IMR-90 (cell line): Measurements from ENCODE around the gene CDT1. TPM values are rescaled to one million over a fixed set of nuclear protein-coding genes. Genes with fewer than 3 reads are reported as not detected.

ENCODE experiments used
- ATAC-seq: fragments of 200-7000 bp; cut with Tn5 transposase; 2 replicates; pipeline ENCODE4 v1.9.1; 2020; ENCODE audit warnings: low read depth, mild to moderate bottlenecking, moderate library complexity
- BruUV-seq: library from RNA; stranded (reverse); fragments of 400-500 nt; replicated peaks from 2 replicates; lab custom pipeline; 2021; lab: Mats Ljungman, UMichigan
- CTCF ChIA-PET: fragments of 300-600 bp; formaldehyde crosslinking; extraction: SDS; loops from one replicate; lab custom pipeline; 2021; ENCODE audit warnings: antibody characterized with exemption; lab: Yijun Ruan, JAX
- POLR2A ChIA-PET: fragments of 300-600 bp; sonication (Branson Sonifier 250); formaldehyde crosslinking; loops from one replicate; lab custom pipeline; 2022; ENCODE audit warnings: antibody characterized with exemption; ENCODE audit not compliant: unreplicated experiment; lab: Charles Lee
- DNase-seq: peaks from one replicate; pipeline ENCODE4 v3.0.0; 2013
- H2AFZ ChIP-seq: replicated peaks from 2 replicates; pipeline ENCODE3; 2013; ENCODE audit warnings: low read length, mild to moderate bottlenecking; ENCODE audit not compliant: poor library complexity
- H2AK5ac ChIP-seq: 2 replicates; pipeline ENCODE4 v1.6.1; 2013; ENCODE audit warnings: low read depth, low read length, inconsistent platforms
- H2AK9ac ChIP-seq: replicated peaks from 2 replicates; pipeline ENCODE3; 2013; ENCODE audit warnings: mild to moderate bottlenecking, low read depth, low read length, moderate library complexity; ENCODE audit not compliant: poor library complexity
- H2BK120ac ChIP-seq: 2 replicates; pipeline ENCODE4 v1.6.1; 2013; ENCODE audit warnings: low read depth, low read length, inconsistent platforms
- H2BK15ac ChIP-seq: 3 replicates; pipeline ENCODE4 v1.6.1; 2013; ENCODE audit warnings: low read depth, low read length, inconsistent platforms
- H2BK20ac ChIP-seq: 2 replicates; pipeline ENCODE4 v1.6.1; 2013; ENCODE audit warnings: low read depth, mild to moderate bottlenecking, inconsistent platforms, low read length, moderate library complexity
- H2BK5ac ChIP-seq: 2 replicates; pipeline ENCODE4 v1.6.1; 2013; ENCODE audit warnings: mild to moderate bottlenecking, low read depth, low read length, inconsistent platforms; ENCODE audit not compliant: poor library complexity, severe bottlenecking
- H3K14ac ChIP-seq: replicated peaks from 2 replicates; pipeline ENCODE4 v1.6.1; 2013; ENCODE audit warnings: low read depth, low read length, inconsistent platforms
- H3K18ac ChIP-seq: 2 replicates; pipeline ENCODE4 v1.6.1; 2013; ENCODE audit warnings: low read depth, low read length, control low read depth
- H3K23ac ChIP-seq: 2 replicates; pipeline ENCODE4 v1.6.1; 2013; ENCODE audit warnings: low read depth, low read length, inconsistent platforms
- H3K27ac ChIP-seq: 2 replicates; pipeline ENCODE4 v1.5.1; 2013; ENCODE audit warnings: mild to moderate bottlenecking, control low read depth, low read length; ENCODE audit not compliant: insufficient read depth
- H3K27me3 ChIP-seq: 2 replicates; pipeline ENCODE4 v1.6.1; 2013; ENCODE audit warnings: low read length; ENCODE audit not compliant: control insufficient read depth, insufficient read depth
- H3K36me3 ChIP-seq: 2 replicates; pipeline ENCODE4 v1.6.1; 2013; ENCODE audit warnings: low read length, mixed read lengths; ENCODE audit not compliant: control insufficient read depth, insufficient read depth
- H3K4ac ChIP-seq: 2 replicates; pipeline ENCODE4 v1.6.1; 2013; ENCODE audit warnings: low read depth, low read length, inconsistent platforms
- H3K4me1 ChIP-seq: 2 replicates; pipeline ENCODE4 v1.6.1; 2013; ENCODE audit warnings: low read length, mixed read lengths; ENCODE audit not compliant: control insufficient read depth, insufficient read depth
- H3K4me2 ChIP-seq: 2 replicates; pipeline ENCODE4 v1.6.1; 2013; ENCODE audit warnings: low read depth, mild to moderate bottlenecking, control low read depth, low read length, moderate library complexity
- H3K4me3 ChIP-seq: 2 replicates; pipeline ENCODE4 v1.5.1; 2013; ENCODE audit warnings: low read depth, mild to moderate bottlenecking, control low read depth, low read length, moderate library complexity; ENCODE audit not compliant: insufficient read depth
- H3K56ac ChIP-seq: 2 replicates; pipeline ENCODE4 v1.6.1; 2013; ENCODE audit warnings: low read length, inconsistent platforms; ENCODE audit not compliant: insufficient read depth; ENCODE audit errors: extremely low read depth
- H3K79me1 ChIP-seq, 2 experiments: 2 replicates each; pipeline ENCODE4 v1.6.1; 2013; ENCODE audit warnings: low read length in 2 of 2, inconsistent platforms in 1 of 2, low read depth in 1 of 2
- H3K9ac ChIP-seq: 2 replicates; pipeline ENCODE4 v1.6.1; 2013; ENCODE audit warnings: low read depth, low read length, control low read depth
- H3K9me1 ChIP-seq: 2 replicates; pipeline ENCODE4 v1.6.1; 2013; ENCODE audit warnings: low read length, inconsistent platforms; ENCODE audit not compliant: insufficient read depth
- H3K9me3 ChIP-seq: 2 replicates; pipeline ENCODE4 v1.6.1; 2013; ENCODE audit warnings: low read length; ENCODE audit not compliant: control insufficient read depth, insufficient read depth
- H4K20me1 ChIP-seq: 2 replicates; pipeline ENCODE4 v1.6.1; 2013; ENCODE audit warnings: low read length, inconsistent platforms; ENCODE audit not compliant: insufficient read depth
- H4K5ac ChIP-seq: 2 replicates; pipeline ENCODE4 v1.6.1; 2013; ENCODE audit warnings: mild to moderate bottlenecking, low read depth, low read length, control low read depth
- H4K8ac ChIP-seq, 2 experiments: 2 replicates each; pipeline ENCODE4 v1.6.1; 2013; ENCODE audit warnings: low read depth in 2 of 2, low read length in 2 of 2, control low read depth in 1 of 2, inconsistent platforms in 1 of 2
- H4K91ac ChIP-seq: 2 replicates; pipeline ENCODE4 v1.6.1; 2013; ENCODE audit warnings: low read depth, low read length, inconsistent platforms; ENCODE audit not compliant: insufficient read depth
- ELK1 ChIP-seq: fragments of 150-350 bp; IDR thresholded peaks from 2 replicates; pipeline ENCODE4 v1.6.1; 2016; ENCODE audit warnings: low read depth, mild to moderate bottlenecking, low read length, moderate library complexity, borderline replicate concordance
- RCOR1 ChIP-seq: IDR thresholded peaks from 2 replicates; pipeline ENCODE4 v1.6.1; 2012; ENCODE audit warnings: mild to moderate bottlenecking, low read length, improper control_type of control experiment; ENCODE audit not compliant: insufficient replicate concordance
- WGBS, 2 experiments: methylation state at CpG; one replicate each; pipeline versions ENCODE4 v1.1.5 to v1.1.7; 2013; ENCODE audit warnings: missing lambda C conversion rate in 2 of 2; ENCODE audit not compliant: insufficient read length in 1 of 2; ENCODE audit errors: extremely low coverage in 2 of 2; 5-methylcytosine and 5-hydroxymethylcytosine counted together
- dilution Hi-C: fragments of 300-500 bp; cut with HindIII; formaldehyde crosslinking; loops from one replicate; pipeline ENCODE4 v1.14.3; 2018; ENCODE audit warnings: low sequenced_read_pairs; ENCODE audit not compliant: unreplicated experiment
- in situ Hi-C: fragments of 300-500 bp; cut with MboI; formaldehyde crosslinking; loops from 3 replicates; pipeline ENCODE4 v1.14.3; 2019; ENCODE audit warnings: low sequenced_read_pairs, inconsistent platforms, mixed read lengths
- intact Hi-C: fragments of 100-400 bp; cut with micrococcal nuclease; formaldehyde crosslinking; loops from 2 replicates; pipeline ENCODE4 v1.10.0; 2022
- polyA plus RNA-seq, 3 experiments: library from polyadenylated mRNA; depleted of rRNA; stranded (reverse); fragments of >200 nt; gene quantifications; 2 replicates each; pipeline ENCODE4 v1.2.3, GENCODE V29; 2012; ENCODE audit warnings: low replicate concordance in 1 of 3
- total RNA-seq: library from RNA; depleted of rRNA; stranded (reverse); fragments of >200 nt; gene quantifications from 2 replicates; pipeline ENCODE4 v1.2.3, GENCODE V29; 2012

The CDT1 gene
- total and polyA plus RNA-seq, 2 of the 4 experiments (the other 2 are of a cell fraction), result 3.2 to 11.8 TPM

- H3K36me3 ChIP-seq, result peaks cover 30% of the 10 kb centered on the region
- H4K20me1 ChIP-seq, result peaks cover 4% of the 10 kb centered on the region; the same call in 1 of the 2 replicates
- H3K27me3 ChIP-seq, result no peaks in the 10 kb centered on the region
- no peak for TF ChIP-seq ELK1
- no peak for TF ChIP-seq RCOR1
- no peaks in the 10 kb centered on the region for H3K9me1 ChIP-seq
- H2BK15ac ChIP-seq, result no peak overlapping the region
- H3K9me3 ChIP-seq, result no peaks in the 10 kb centered on the region
- intact Hi-C loops, result no loop called here
- no peak for DNase-seq
- no peaks in the 10 kb centered on the region; the same call in 1 of the 2 replicates for H3K4me1 ChIP-seq
- no peak overlapping the region for H2AFZ ChIP-seq
- in situ Hi-C loops, result no loop called here
- no peak overlapping the region for H2AK9ac ChIP-seq
- no peak for ATAC-seq
- BruUV-seq, result no TSS peak
- no peak overlapping the region for H3K14ac ChIP-seq
- no peak overlapping the region for H4K8ac ChIP-seq
- H3K18ac ChIP-seq, result no peak overlapping the region
- no peak overlapping the region for H3K4me2 ChIP-seq
- no peak overlapping the region for H2BK20ac ChIP-seq
- ChIA-PET CTCF (no interaction called here), POLR2A (no interaction called here)
- H4K5ac ChIP-seq, result no peak overlapping the region
- dilution Hi-C loops, result no loop called here
- no peak overlapping the region for H3K23ac ChIP-seq
- H2BK5ac ChIP-seq, result no peak overlapping the region
- no peak overlapping the region for H3K4ac ChIP-seq
- H2BK120ac ChIP-seq, result no peak overlapping the region
- WGBS, 2 experiments, result 80% methylated on average over 1 of the region's 12 CpGs; no CpG with 5 or more reads in 1 of the 2 experiments
- no peak overlapping the region for H2AK5ac ChIP-seq
- no peak overlapping the region for H3K27ac ChIP-seq
- H3K9ac ChIP-seq, result no peak overlapping the region
- H3K79me1 ChIP-seq, result no peaks in the 10 kb centered on the region
- no peak overlapping the region for H3K56ac ChIP-seq
- H3K4me3 ChIP-seq, result no peak overlapping the region
- no peak overlapping the region for H4K91ac ChIP-seq
Observed at GRCh38 chr16:88825146-88825545, 21.6 kb downstream of the CDT1 start.
